ENCODE results near the gene IGSF3.

IGSF3 gene

GRCh38 chr1:116587501-116588227 is 79.9 kb downstream of the IGSF3 start:
- no peak for DNase-seq (ENCODE audit: low spot score)
- TF ChIP-seq CTCF (IDR thresholded peaks at IDR 0.05; ENCODE audit: extremely low read depth, missing control alignments) = no peak

- TF ChIP-seq CTCF (IDR thresholded peaks at IDR 0.05; ENCODE audit: extremely low read depth, missing control alignments) = no peak
- no peak for DNase-seq (ENCODE audit: low spot score)
Measured at GRCh38 chr1:116586741-116587143, 80.8 kb downstream of the IGSF3 start.

- no peak for DNase-seq (ENCODE audit: low spot score)
- no peak for TF ChIP-seq CTCF (IDR thresholded peaks at IDR 0.05; ENCODE audit: extremely low read depth, missing control alignments)
Measured at GRCh38 chr1:116585886-116586285, 81.6 kb downstream of the IGSF3 start.

GRCh38 chr1:116581323-116581885 is 86.1 kb downstream of the IGSF3 start:
- no peak for DNase-seq (ENCODE audit: low spot score)
- TF ChIP-seq CTCF (IDR thresholded peaks at IDR 0.05; ENCODE audit: extremely low read depth, missing control alignments) = no peak

GRCh38 chr1:116580446-116581322 is 86.8 kb downstream of the IGSF3 start:
- TF ChIP-seq CTCF (IDR thresholded peaks at IDR 0.05; ENCODE audit: extremely low read depth, missing control alignments) = no peak

GRCh38 chr1:116579259-116579875 is 88.2 kb downstream of the IGSF3 start:
- no peak for DNase-seq (ENCODE audit: low spot score)
- TF ChIP-seq CTCF (IDR thresholded peaks at IDR 0.05; ENCODE audit: extremely low read depth, missing control alignments) = no peak

More at GRCh38 chr1:116580446-116581322, 86.8 kb downstream of the IGSF3 start:
- DNase-seq (ENCODE audit: low spot score) = no peak

Data from GM20000 (cell line).